A549 (cell line): Measurements from ENCODE around the gene YLPM1.

Experiments used
- CTCF ChIP-seq: fragments of >200 bp; sonication (Bioruptor Twin); formaldehyde crosslinking; IDR thresholded peaks from 3 replicates; pipeline ENCODE4 v1.5.1; 2016
- HDAC2 ChIP-seq: fragments of 200-600 bp; sonication (generic); IDR thresholded peaks from 2 replicates; pipeline ENCODE4 v1.6.1; 2016
- HMGXB4 ChIP-seq: fragments of 250-450 bp; sonication (Bioruptor Pico); IDR thresholded peaks from 2 replicates; pipeline ENCODE4 v1.5.0; 2021; ENCODE audit warnings: mild to moderate bottlenecking, moderate library complexity, borderline replicate concordance
- KDM1A ChIP-seq: fragments of 200-600 bp; sonication (generic); IDR thresholded peaks from 2 replicates; pipeline ENCODE4 v1.6.1; 2016; ENCODE audit warnings: low read depth, mild to moderate bottlenecking
- MAFK ChIP-seq: fragments of 450-650 bp; IDR thresholded peaks from 2 replicates; pipeline ENCODE4 v1.6.1; 2014; ENCODE audit not compliant: partially characterized antibody
- POLR2A ChIP-seq: IDR thresholded peaks from 2 replicates; pipeline ENCODE4 v1.6.1; 2012; ENCODE audit warnings: mild to moderate bottlenecking, low read length
- REST ChIP-seq: fragments of 200-600 bp; sonication (generic); IDR thresholded peaks from 2 replicates; pipeline ENCODE4 v1.6.1; 2016; ENCODE audit warnings: antibody characterized with exemption, mild to moderate bottlenecking, moderate library complexity
- SMC3 ChIP-seq: fragments of >200 bp; sonication (Bioruptor Twin); formaldehyde crosslinking; IDR thresholded peaks from 3 replicates; pipeline ENCODE4 v1.6.1; 2018; ENCODE audit warnings: inconsistent platforms
- TP53 ChIP-seq: fragments of 250-450 bp; sonication (Bioruptor Pico); IDR thresholded peaks from 2 replicates; pipeline ENCODE4 v1.5.0; 2021; ENCODE audit warnings: mild to moderate bottlenecking, moderate library complexity
- USF2 ChIP-seq: fragments of 450-650 bp; IDR thresholded peaks from 2 replicates; pipeline ENCODE4 v1.6.1; 2014; ENCODE audit warnings: antibody characterized with exemption
- ZC3H11A ChIP-seq: fragments of 450-650 bp; IDR thresholded peaks from 2 replicates; pipeline ENCODE4 v1.6.1; 2014; ENCODE audit warnings: antibody characterized with exemption, mild to moderate bottlenecking
- ZFP36 ChIP-seq: fragments of 450-650 bp; IDR thresholded peaks from 2 replicates; pipeline ENCODE4 v1.6.1; 2014; ENCODE audit warnings: borderline replicate concordance; ENCODE audit not compliant: partially characterized antibody
- TF ChIP-seq, protein P1 (sequence below): IDR thresholded peaks from 2 replicates; pipeline ENCODE4 v1.6.1; 2012

DNA sequence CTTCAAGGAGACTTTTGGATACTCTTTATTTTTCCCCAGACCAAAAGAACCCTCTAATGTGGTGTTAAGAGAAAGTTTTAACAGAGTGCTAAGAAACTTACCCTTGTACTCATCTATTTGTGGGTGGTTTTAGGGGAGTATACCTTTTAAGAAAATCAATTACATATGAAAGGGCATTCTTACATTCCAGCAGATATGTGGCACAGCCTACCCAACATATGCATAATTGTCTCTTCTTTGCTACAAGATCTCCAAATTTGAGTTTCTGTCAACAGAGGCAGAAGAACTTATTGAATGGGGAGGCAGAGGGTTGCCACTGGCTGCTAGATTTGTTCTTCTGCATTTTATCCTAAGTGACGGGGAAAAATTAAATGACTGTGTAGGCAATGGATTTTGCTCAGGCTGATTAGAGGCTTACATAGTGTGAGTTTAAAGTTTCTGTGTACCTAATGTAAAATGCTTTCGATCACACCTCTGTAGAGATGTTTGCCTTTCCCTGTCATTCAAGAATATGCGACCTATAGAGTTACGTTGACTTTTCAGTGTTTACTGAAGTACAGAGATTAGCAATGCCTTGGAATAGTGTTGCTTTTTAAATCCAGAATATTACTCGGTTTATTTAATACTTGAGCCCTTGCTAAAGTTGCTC is 58.3 kb downstream of the YLPM1 start:
- TF ChIP-seq HDAC2, result no peak
- TF ChIP-seq, protein P1, sequence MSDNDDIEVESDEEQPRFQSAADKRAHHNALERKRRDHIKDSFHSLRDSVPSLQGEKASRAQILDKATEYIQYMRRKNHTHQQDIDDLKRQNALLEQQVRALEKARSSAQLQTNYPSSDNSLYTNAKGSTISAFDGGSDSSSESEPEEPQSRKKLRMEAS, result no peak
- TF ChIP-seq CTCF, result no peak
- TF ChIP-seq KDM1A, result no peak
- TF ChIP-seq REST, result no peak
- TF ChIP-seq HMGXB4 (CRISPR knock-in tag), result no peak
- TF ChIP-seq USF2, result no peak
- no peak for TF ChIP-seq POLR2A
- TF ChIP-seq MAFK, result no peak
- TF ChIP-seq TP53 (CRISPR knock-in tag), result no peak
- no peak for TF ChIP-seq SMC3
- TF ChIP-seq ZC3H11A, result no peak
- TF ChIP-seq ZFP36, result no peak
